ENCODE results near the gene PGBD5. TPM values are rescaled to one million over a fixed set of nuclear protein-coding genes. Genes with fewer than 3 reads are reported as not detected.

Gene PGBD5
- total RNA-seq, 1 donor = not detected

GRCh38 chr1:230399321-230400006, 26.7 kb downstream of the PGBD5 start:
- DNase-seq (ENCODE audit: low read depth) = no peak
- TF ChIP-seq CTCF (IDR thresholded peaks at IDR 0.05; ENCODE audit: insufficient read depth, low read length) = no peak
- no peak overlapping the region for H3K4me3 ChIP-seq (ENCODE audit: low read depth, low read length)

GRCh38 chr1:230398856-230399255, 27.3 kb downstream of the PGBD5 start:
- no peak overlapping the region for H3K4me3 ChIP-seq (ENCODE audit: low read depth, low read length)
- TF ChIP-seq CTCF (IDR thresholded peaks at IDR 0.05; ENCODE audit: insufficient read depth, low read length) = no peak
- DNase-seq (ENCODE audit: low read depth) = no peak

- TF ChIP-seq CTCF (IDR thresholded peaks at IDR 0.05; ENCODE audit: insufficient read depth, low read length) = no peak
- no peak overlapping the region for H3K4me3 ChIP-seq (ENCODE audit: low read depth, low read length)
- no peak for DNase-seq (ENCODE audit: low read depth)
Observed at GRCh38 chr1:230396966-230397365, 29.2 kb downstream of the PGBD5 start.

GRCh38 chr1:230395932-230396331, 30.2 kb downstream of the PGBD5 start:
- no peak for TF ChIP-seq CTCF (IDR thresholded peaks at IDR 0.05; ENCODE audit: insufficient read depth, low read length)
- no peak for DNase-seq (ENCODE audit: low read depth)
- H3K4me3 ChIP-seq (ENCODE audit: low read depth, low read length) = no peak overlapping the region

- TF ChIP-seq CTCF (IDR thresholded peaks at IDR 0.05; ENCODE audit: insufficient read depth, low read length) = no peak
- no peak overlapping the region for H3K4me3 ChIP-seq (ENCODE audit: low read depth, low read length)
- no peak for DNase-seq (ENCODE audit: low read depth)
Observed at GRCh38 chr1:230394741-230395140, 31.4 kb downstream of the PGBD5 start.

GRCh38 chr1:230394134-230394533, 32.0 kb downstream of the PGBD5 start:
- no peak for DNase-seq (ENCODE audit: low read depth)
- TF ChIP-seq CTCF (IDR thresholded peaks at IDR 0.05; ENCODE audit: insufficient read depth, low read length) = no peak
- no peak overlapping the region for H3K4me3 ChIP-seq (ENCODE audit: low read depth, low read length)

- no peak for DNase-seq (ENCODE audit: low read depth)
- TF ChIP-seq CTCF (IDR thresholded peaks at IDR 0.05; ENCODE audit: insufficient read depth, low read length) = no peak
- no peak overlapping the region for H3K4me3 ChIP-seq (ENCODE audit: low read depth, low read length)
Observed at GRCh38 chr1:230393722-230394121, 32.4 kb downstream of the PGBD5 start.

Data from fibroblast of the aortic adventitia (primary cell).